ENCODE data around the gene GPC6.

The GPC6 gene

GRCh38 chr13:93344048-93344705 lies 117.6 kb downstream of the GPC6 start:
- no peak overlapping the region for H3K4me3 ChIP-seq (ENCODE audit: extremely low read depth, insufficient read depth, low read length, poor library complexity, severe bottlenecking)
- no peak overlapping the region for H3K27ac ChIP-seq (ENCODE audit: low read depth, low read length, severe bottlenecking)
- peaks cover 11% of the 10 kb centered on the region for H3K9me3 ChIP-seq (ENCODE audit: control insufficient read depth, low read length)
- no peaks in the 10 kb centered on the region for H3K36me3 ChIP-seq (ENCODE audit: control insufficient read depth, insufficient read depth, low read length)
- no peaks in the 10 kb centered on the region for H3K4me1 ChIP-seq (ENCODE audit: control insufficient read depth, insufficient read depth, low read length, poor library complexity, severe bottlenecking)
- WGBS, 2 experiments (ENCODE audit: insufficient coverage in 2 of 2), result 100% methylated on average over 1 of the region's 3 CpGs; no CpG with 5 or more reads in 1 of the 2 experiments

GRCh38 chr13:93345024-93345423 lies 118.4 kb downstream of the GPC6 start:
- Histone ChIP-seq H3K4me3 (ENCODE audit: extremely low read depth, insufficient read depth, low read length, poor library complexity, severe bottlenecking) (no peak overlapping the region), H3K36me3 (ENCODE audit: control insufficient read depth, insufficient read depth, low read length) (no peaks in the 10 kb centered on the region), H3K4me1 (ENCODE audit: control insufficient read depth, insufficient read depth, low read length, poor library complexity, severe bottlenecking) (no peaks in the 10 kb centered on the region), H3K9me3 (ENCODE audit: control insufficient read depth, low read length) (peaks cover 11% of the 10 kb centered on the region), H3K27ac (ENCODE audit: low read depth, low read length, severe bottlenecking) (no peak overlapping the region)

GRCh38 chr13:93345770-93346169 lies 119.2 kb downstream of the GPC6 start:
- Histone ChIP-seq H3K9me3 (ENCODE audit: control insufficient read depth, low read length) (peaks cover 11% of the 10 kb centered on the region), H3K27ac (ENCODE audit: low read depth, low read length, severe bottlenecking) (peak overlapping the region; percentile 6), H3K36me3 (ENCODE audit: control insufficient read depth, insufficient read depth, low read length) (no peaks in the 10 kb centered on the region), H3K4me1 (ENCODE audit: control insufficient read depth, insufficient read depth, low read length, poor library complexity, severe bottlenecking) (no peaks in the 10 kb centered on the region), H3K4me3 (ENCODE audit: extremely low read depth, insufficient read depth, low read length, poor library complexity, severe bottlenecking) (no peak overlapping the region)
- 100% methylated on average over 1 of the region's 2 CpGs; no CpG with 5 or more reads in 1 of the 2 experiments for WGBS, 2 experiments (ENCODE audit: insufficient coverage in 2 of 2)

GRCh38 chr13:93352616-93353015 lies 126.0 kb downstream of the GPC6 start:
- H3K36me3 ChIP-seq (ENCODE audit: control insufficient read depth, insufficient read depth, low read length), result no peaks in the 10 kb centered on the region
- H3K4me1 ChIP-seq (ENCODE audit: control insufficient read depth, insufficient read depth, low read length, poor library complexity, severe bottlenecking), result no peaks in the 10 kb centered on the region
- WGBS, 2 experiments (ENCODE audit: insufficient coverage in 2 of 2), result 86 to 100% methylated on average over 1 to 3 of the region's 4 CpGs
- H3K9me3 ChIP-seq (ENCODE audit: control insufficient read depth, low read length), result peaks cover 2% of the 10 kb centered on the region
- no peak overlapping the region for H3K4me3 ChIP-seq (ENCODE audit: extremely low read depth, insufficient read depth, low read length, poor library complexity, severe bottlenecking)
- H3K27ac ChIP-seq (ENCODE audit: low read depth, low read length, severe bottlenecking), result no peak overlapping the region

GRCh38 chr13:93355094-93355493 lies 128.5 kb downstream of the GPC6 start:
- no peaks in the 10 kb centered on the region for H3K4me1 ChIP-seq (ENCODE audit: control insufficient read depth, insufficient read depth, low read length, poor library complexity, severe bottlenecking)
- H3K36me3 ChIP-seq (ENCODE audit: control insufficient read depth, insufficient read depth, low read length), result no peaks in the 10 kb centered on the region
- no peaks in the 10 kb centered on the region for H3K9me3 ChIP-seq (ENCODE audit: control insufficient read depth, low read length)
- 88 to 100% methylated on average over 1 to 2 of the region's 3 CpGs for WGBS, 2 experiments (ENCODE audit: insufficient coverage in 2 of 2)
- no peak overlapping the region for H3K4me3 ChIP-seq (ENCODE audit: extremely low read depth, insufficient read depth, low read length, poor library complexity, severe bottlenecking)
- no peak overlapping the region for H3K27ac ChIP-seq (ENCODE audit: low read depth, low read length, severe bottlenecking)

GRCh38 chr13:93356469-93356868 lies 129.9 kb downstream of the GPC6 start:
- Histone ChIP-seq H3K9me3 (ENCODE audit: control insufficient read depth, low read length) (no peaks in the 10 kb centered on the region), H3K4me1 (ENCODE audit: control insufficient read depth, insufficient read depth, low read length, poor library complexity, severe bottlenecking) (no peaks in the 10 kb centered on the region), H3K4me3 (ENCODE audit: extremely low read depth, insufficient read depth, low read length, poor library complexity, severe bottlenecking) (no peak overlapping the region), H3K27ac (ENCODE audit: low read depth, low read length, severe bottlenecking) (no peak overlapping the region), H3K36me3 (ENCODE audit: control insufficient read depth, insufficient read depth, low read length) (no peaks in the 10 kb centered on the region)
- 100% methylated on average over 2 to 3 of the region's 3 CpGs for WGBS, 2 experiments (ENCODE audit: insufficient coverage in 2 of 2)

GRCh38 chr13:93360021-93360420 lies 133.4 kb downstream of the GPC6 start:
- Histone ChIP-seq H3K36me3 (ENCODE audit: control insufficient read depth, insufficient read depth, low read length) (no peaks in the 10 kb centered on the region), H3K4me3 (ENCODE audit: extremely low read depth, insufficient read depth, low read length, poor library complexity, severe bottlenecking) (no peak overlapping the region), H3K9me3 (ENCODE audit: control insufficient read depth, low read length) (no peaks in the 10 kb centered on the region), H3K4me1 (ENCODE audit: control insufficient read depth, insufficient read depth, low read length, poor library complexity, severe bottlenecking) (no peaks in the 10 kb centered on the region), H3K27ac (ENCODE audit: low read depth, low read length, severe bottlenecking) (no peak overlapping the region)
- WGBS, 2 experiments (ENCODE audit: insufficient coverage in 2 of 2), result 97 to 98% methylated on average over 3 to 4 of the region's 4 CpGs

- Histone ChIP-seq H3K36me3 (ENCODE audit: control insufficient read depth, insufficient read depth, low read length) (no peaks in the 10 kb centered on the region), H3K27ac (ENCODE audit: low read depth, low read length, severe bottlenecking) (no peak overlapping the region), H3K9me3 (ENCODE audit: control insufficient read depth, low read length) (no peaks in the 10 kb centered on the region), H3K4me3 (ENCODE audit: extremely low read depth, insufficient read depth, low read length, poor library complexity, severe bottlenecking) (no peak overlapping the region), H3K4me1 (ENCODE audit: control insufficient read depth, insufficient read depth, low read length, poor library complexity, severe bottlenecking) (no peaks in the 10 kb centered on the region)
- 67 to 82% methylated on average over 3 of the region's 3 CpGs for WGBS, 2 experiments (ENCODE audit: insufficient coverage in 2 of 2)
These were observed 135.1 kb downstream of the GPC6 start for GRCh38 chr13:93361703-93362102.

GRCh38 chr13:93364166-93364565 lies 137.6 kb downstream of the GPC6 start:
- 90 to 92% methylated on average over 2 to 4 of the region's 5 CpGs for WGBS, 2 experiments (ENCODE audit: insufficient coverage in 2 of 2)
- H3K27ac ChIP-seq (ENCODE audit: low read depth, low read length, severe bottlenecking), result no peak overlapping the region
- no peaks in the 10 kb centered on the region for H3K4me1 ChIP-seq (ENCODE audit: control insufficient read depth, insufficient read depth, low read length, poor library complexity, severe bottlenecking)
- no peaks in the 10 kb centered on the region for H3K36me3 ChIP-seq (ENCODE audit: control insufficient read depth, insufficient read depth, low read length)
- H3K4me3 ChIP-seq (ENCODE audit: extremely low read depth, insufficient read depth, low read length, poor library complexity, severe bottlenecking), result no peak overlapping the region
- no peaks in the 10 kb centered on the region for H3K9me3 ChIP-seq (ENCODE audit: control insufficient read depth, low read length)

GRCh38 chr13:93368296-93368695 lies 141.7 kb downstream of the GPC6 start:
- Histone ChIP-seq H3K4me1 (ENCODE audit: control insufficient read depth, insufficient read depth, low read length, poor library complexity, severe bottlenecking) (no peaks in the 10 kb centered on the region), H3K36me3 (ENCODE audit: control insufficient read depth, insufficient read depth, low read length) (no peaks in the 10 kb centered on the region), H3K27ac (ENCODE audit: low read depth, low read length, severe bottlenecking) (no peak overlapping the region), H3K9me3 (ENCODE audit: control insufficient read depth, low read length) (no peaks in the 10 kb centered on the region), H3K4me3 (ENCODE audit: extremely low read depth, insufficient read depth, low read length, poor library complexity, severe bottlenecking) (no peak overlapping the region)
- WGBS, 2 experiments (ENCODE audit: insufficient coverage in 2 of 2), result no CpG with 5 or more reads among the region's 1 CpG

- Histone ChIP-seq H3K27ac (ENCODE audit: low read depth, low read length, severe bottlenecking) (no peak overlapping the region), H3K9me3 (ENCODE audit: control insufficient read depth, low read length) (no peaks in the 10 kb centered on the region), H3K4me3 (ENCODE audit: extremely low read depth, insufficient read depth, low read length, poor library complexity, severe bottlenecking) (no peak overlapping the region), H3K4me1 (ENCODE audit: control insufficient read depth, insufficient read depth, low read length, poor library complexity, severe bottlenecking) (no peaks in the 10 kb centered on the region), H3K36me3 (ENCODE audit: control insufficient read depth, insufficient read depth, low read length) (no peaks in the 10 kb centered on the region)
These were observed 142.1 kb downstream of the GPC6 start for GRCh38 chr13:93368718-93369117.
